GM12874 (cell line): Measurements from ENCODE around the gene ATP8A2.

ENCODE experiments used
- CTCF ChIP-seq: IDR thresholded peaks from 2 replicates; pipeline ENCODE4 v1.5.1; 2011; ENCODE audit warnings: low read depth, mild to moderate bottlenecking, control low read depth, low read length, moderate library complexity; ENCODE audit not compliant: insufficient read depth

The ATP8A2 gene

GRCh38 chr13:25731037-25731436 lies 359.3 kb downstream of the ATP8A2 start:
- no peak for TF ChIP-seq CTCF

GRCh38 chr13:25731536-25731935 lies 359.8 kb downstream of the ATP8A2 start:
- no peak for TF ChIP-seq CTCF

- no peak for TF ChIP-seq CTCF
Observed at GRCh38 chr13:25732111-25732865, 360.5 kb downstream of the ATP8A2 start.

- no peak for TF ChIP-seq CTCF
Observed at GRCh38 chr13:25733001-25733491, 361.3 kb downstream of the ATP8A2 start.

GRCh38 chr13:25733696-25734435 lies 362.1 kb downstream of the ATP8A2 start:
- TF ChIP-seq CTCF, result no peak

GRCh38 chr13:25738342-25739196 lies 366.8 kb downstream of the ATP8A2 start:
- TF ChIP-seq CTCF, result no peak

- no peak for TF ChIP-seq CTCF
Observed at GRCh38 chr13:25739376-25739775, 367.6 kb downstream of the ATP8A2 start.
